Head of caudate nucleus (tissue), 42 donors: ENCODE measurements around the gene MAN1A1.
A peak's percentile ranks its signal among the peaks of the same experiment; 100 is the strongest.

Source experiments
- DNase-seq, 42 donors: peaks; one replicate each; pipeline versions ENCODE4 v3.0.0 to v3.0.0-alpha.2; 2020 to 2021; ENCODE audit warnings: mixed read lengths in 7 of 42
- intact Hi-C: fragments of 100-400 bp; cut with DNase I; formaldehyde crosslinking; loops from one replicate; pipeline ENCODE4 v1.15.0; 2022

The MAN1A1 gene

GRCh38 chr6:119142041-119142440 is 207.5 kb downstream of the MAN1A1 start:
- intact Hi-C loops = no loop called here
- DNase-seq = no peak

DNA sequence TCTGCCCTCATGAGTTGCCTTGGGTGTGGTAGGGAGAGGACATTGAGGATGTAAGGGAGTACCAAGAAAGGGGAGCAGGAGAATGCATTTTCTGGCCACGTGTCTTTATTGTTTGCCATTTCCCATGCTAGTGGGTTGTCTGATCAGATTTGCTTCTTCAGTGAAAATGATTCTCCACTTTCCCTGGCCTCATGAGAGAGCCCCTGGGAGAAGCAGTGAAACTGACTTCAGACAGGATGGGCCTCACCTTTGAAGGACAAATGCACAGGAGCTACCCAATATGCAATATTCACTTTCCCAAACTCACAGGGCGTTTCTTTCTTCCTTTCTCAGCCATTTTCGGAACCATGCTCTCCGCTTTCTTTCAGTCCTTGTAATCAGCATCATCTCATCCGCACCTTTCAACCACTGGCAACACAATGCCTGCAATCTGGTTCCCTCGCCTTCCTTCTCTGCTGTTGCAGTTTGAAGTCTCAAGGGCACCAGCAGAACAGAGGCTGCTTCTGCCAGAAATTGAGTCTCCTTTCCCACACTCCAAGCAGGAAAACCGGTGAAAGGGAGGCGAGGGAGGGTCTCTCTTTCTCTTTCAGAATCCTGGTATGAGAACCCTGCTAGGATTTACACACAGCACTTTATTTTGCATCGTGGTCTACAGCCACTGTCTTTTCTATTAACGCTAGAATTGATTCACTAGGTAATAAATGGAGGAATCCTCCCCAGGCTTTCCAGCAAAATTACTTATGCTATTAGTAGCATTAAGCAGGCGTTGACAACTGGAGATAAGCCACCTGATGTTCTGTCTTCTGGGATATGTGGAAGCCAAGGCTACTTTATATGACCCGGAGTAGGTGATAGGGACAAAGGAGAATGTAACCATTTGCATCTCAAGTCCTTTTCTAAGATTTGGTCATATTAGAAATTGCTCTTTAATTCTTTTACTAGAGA is 209.1 kb downstream of the MAN1A1 start:
- intact Hi-C loops = no loop called here

GRCh38 chr6:119138906-119139541 is 210.5 kb downstream of the MAN1A1 start:
- DNase-seq = no peak
- intact Hi-C loops = no loop called here

More for the DNA sequence above, 209.1 kb downstream of the MAN1A1 start:
- DNase-seq = no peak

DNA sequence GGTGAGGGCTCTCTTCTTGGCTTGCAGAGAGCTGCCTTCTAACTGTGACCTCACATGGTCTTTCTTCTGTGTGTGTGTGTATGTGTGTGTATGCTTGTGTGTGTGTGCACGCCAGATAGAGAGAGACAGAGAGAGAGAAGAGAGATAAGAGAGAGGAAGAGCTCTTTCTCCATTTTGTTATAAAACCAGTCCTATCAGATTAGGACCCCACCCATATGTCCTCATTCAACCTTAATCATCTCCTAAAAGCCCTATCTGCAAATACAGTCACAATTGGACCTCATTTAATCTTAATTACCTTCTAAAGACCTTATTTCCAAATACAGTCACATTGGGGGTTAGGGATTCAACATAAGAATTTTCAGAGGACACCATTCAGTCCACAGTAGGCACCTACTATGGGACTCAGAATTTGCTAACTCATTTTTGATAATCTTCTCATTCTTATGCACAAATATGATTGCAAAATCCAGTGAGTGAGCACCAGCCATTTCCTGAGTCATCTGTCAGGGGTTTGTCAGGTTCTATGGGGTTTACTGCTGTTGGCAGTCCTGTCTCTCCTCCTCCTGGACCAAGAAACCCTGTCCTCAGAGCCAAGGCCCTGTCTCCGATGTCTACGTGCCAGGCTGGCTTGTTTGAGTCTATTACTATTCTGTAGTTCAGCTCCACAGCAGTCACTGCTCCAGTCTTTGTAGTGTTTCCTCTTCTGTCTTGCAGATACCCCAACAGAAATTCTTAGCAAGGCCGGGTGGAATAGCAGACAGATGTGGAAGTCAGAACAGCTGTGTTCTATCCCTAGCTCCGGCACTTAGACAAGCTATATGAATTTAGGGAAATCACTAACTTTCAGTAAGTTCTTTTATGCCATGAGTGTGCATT is 212.1 kb downstream of the MAN1A1 start:
- no peak for DNase-seq
- intact Hi-C loops = no loop called here

GRCh38 chr6:119134752-119135151 is 214.8 kb downstream of the MAN1A1 start:
- intact Hi-C loops = no loop called here

DNA sequence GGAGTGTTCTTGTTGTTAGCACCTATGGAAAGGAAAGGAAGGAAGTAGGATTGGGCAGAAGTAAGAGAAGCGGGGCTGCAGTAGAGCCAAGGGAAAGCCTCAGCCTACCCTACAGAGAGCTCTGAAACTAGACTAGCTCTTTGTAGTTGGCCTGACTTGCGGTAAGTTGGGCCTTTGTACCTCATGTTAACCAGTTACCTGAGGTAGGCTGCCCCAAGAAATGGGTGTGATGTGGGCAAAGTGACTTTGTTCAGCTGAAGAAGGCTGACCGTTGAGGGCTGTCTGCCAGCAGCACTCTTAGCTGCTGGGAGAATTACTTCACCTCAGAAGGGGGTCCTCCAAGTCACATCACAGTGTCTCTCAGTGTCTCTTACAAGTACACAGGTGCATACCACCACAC is 216.2 kb downstream of the MAN1A1 start:
- peak in 1 of 42 donors; percentile 5 for DNase-seq
- intact Hi-C loops = no loop called here

More at GRCh38 chr6:119134752-119135151, 214.8 kb downstream of the MAN1A1 start:
- DNase-seq = no peak

GRCh38 chr6:119132261-119132981 is 217.1 kb downstream of the MAN1A1 start:
- peak in 1 of 42 donors; percentile 32 for DNase-seq
- intact Hi-C loops = no loop called here

GRCh38 chr6:119129968-119130484 is 219.5 kb downstream of the MAN1A1 start:
- intact Hi-C loops = no loop called here
- DNase-seq = peak in 1 of 42 donors; percentile 13

GRCh38 chr6:119129148-119129967 is 220.2 kb downstream of the MAN1A1 start:
- peak in 9 of 42 donors; percentile 22 to 67 (median 42) for DNase-seq
- intact Hi-C loops = no loop called here

- intact Hi-C loops = no loop called here
- no peak for DNase-seq
These were observed 221.2 kb downstream of the MAN1A1 start for GRCh38 chr6:119128252-119128912.

GRCh38 chr6:119127627-119128026 is 221.9 kb downstream of the MAN1A1 start:
- intact Hi-C loops = no loop called here
- no peak for DNase-seq
